HCT116 (cell line): ENCODE results near the gene STH. TPM values are rescaled to one million over a fixed set of nuclear protein-coding genes. Genes with fewer than 3 reads are reported as not detected.

ENCODE experiments used
- ATAC-seq: fragments of 200-7000 bp; cut with Tn5 transposase; 2 replicates; pipeline ENCODE4 v1.9.1; 2020; ENCODE audit warnings: mild to moderate bottlenecking, moderate library complexity
- BruUV-seq: library from RNA; stranded (reverse); fragments of 400-500 nt; replicated peaks from 2 replicates; lab custom pipeline; 2021; lab: Mats Ljungman, UMichigan
- CTCF ChIA-PET: fragments of 300-600 bp; sonication (Branson Sonifier 250); formaldehyde crosslinking; loops from one replicate; lab custom pipeline; 2021; ENCODE audit warnings: antibody characterized with exemption; lab: Charles Lee
- POLR2A ChIA-PET: fragments of 300-600, 350-600 bp; sonication (Branson Sonifier 250); formaldehyde crosslinking; loops from one replicate; lab custom pipeline; 2021; ENCODE audit warnings: antibody characterized with exemption; lab: Charles Lee
- RAD21 ChIA-PET, 2 experiments: fragments of 300-600 bp; sonication (Branson Sonifier 250); formaldehyde crosslinking; loops; one replicate each; lab custom pipeline; 2023; ENCODE audit warnings: low total read pairs in 2 of 2; ENCODE audit not compliant: uncharacterized antibody in 2 of 2, unreplicated experiment in 2 of 2, low non-redundant PET in 1 of 2; lab: Charles Lee
- DNase-seq: peaks from one replicate; pipeline ENCODE4 v3.0.0-alpha.2; 2010; ENCODE audit warnings: low read depth, low spot score
- H2AFZ ChIP-seq: fragments of 200-600 bp; shearing (Covaris generic), sonication (generic); 2 replicates; pipeline ENCODE4 v1.6.1; 2017; ENCODE audit warnings: low read depth, mixed run types, mixed read lengths, antibody characterized with exemption, low read length; ENCODE audit not compliant: poor library complexity, severe bottlenecking
- H3K27ac ChIP-seq: 2 replicates; pipeline ENCODE4 v1.5.1; 2012; ENCODE audit warnings: low read depth, low read length
- H3K27me3 ChIP-seq: fragments of 200-600 bp; sonication (generic); 2 replicates; pipeline ENCODE4 v1.6.1; 2016; ENCODE audit warnings: mixed run types, low read length, mixed read lengths; ENCODE audit not compliant: insufficient read depth
- H3K36me3 ChIP-seq, 2 experiments: fragments of 200-500 bp in 1 of 2; fragments of 200-600 bp in 1 of 2; sonication (Bioruptor generic) in 1 of 2; sonication (generic) in 1 of 2; 2 replicates each; pipeline versions ENCODE4 v1.5.1 to v1.6.1; 2014 to 2016; ENCODE audit warnings: low read length in 2 of 2, inconsistent platforms in 1 of 2, mixed read lengths in 1 of 2, mixed run types in 1 of 2; ENCODE audit not compliant: insufficient read depth in 2 of 2, control insufficient read depth in 1 of 2
- H3K4me1 ChIP-seq, 2 experiments: fragments of 200-600 bp in 1 of 2; sonication (generic) in 1 of 2; 2 replicates each; pipeline versions ENCODE4 v1.5.1 to v1.6.1; 2012 to 2017; ENCODE audit warnings: low read length in 2 of 2, inconsistent platforms in 1 of 2, mild to moderate bottlenecking in 1 of 2, mixed read lengths in 1 of 2, mixed run types in 1 of 2, moderate library complexity in 1 of 2; ENCODE audit not compliant: insufficient read depth in 2 of 2, control insufficient read depth in 1 of 2
- H3K4me2 ChIP-seq: fragments of 200-600 bp; sonication (generic); 2 replicates; pipeline ENCODE4 v1.6.1; 2017; ENCODE audit warnings: mixed run types, low read length, mixed read lengths
- H3K4me3 ChIP-seq, 2 experiments: fragments of 200-600 bp in 1 of 2; sonication (generic) in 1 of 2; replicated peaks in 1 of 2; 2 replicates each; pipeline ENCODE4 v1.5.1; 2011 to 2016; ENCODE audit warnings: low read length in 2 of 2, control low read depth in 1 of 2, low read depth in 1 of 2, mild to moderate bottlenecking in 1 of 2, mixed read lengths in 1 of 2, mixed run types in 1 of 2
- H3K79me2 ChIP-seq: fragments of 200-600 bp; sonication (generic); 2 replicates; pipeline ENCODE4 v1.6.1; 2017; ENCODE audit warnings: mild to moderate bottlenecking, mixed run types, low read length, moderate library complexity, mixed read lengths; ENCODE audit not compliant: insufficient read depth
- H3K9ac ChIP-seq: fragments of 200-600 bp; sonication (generic); 2 replicates; pipeline ENCODE4 v1.6.1; 2016; ENCODE audit warnings: low read length, mixed read lengths
- H3K9me2 ChIP-seq: fragments of 200-600 bp; sonication (generic), shearing (Covaris generic); 2 replicates; pipeline ENCODE4 v1.6.1; 2017; ENCODE audit warnings: mixed run types, mild to moderate bottlenecking, moderate library complexity; ENCODE audit not compliant: insufficient read depth
- H3K9me3 ChIP-seq, 2 experiments: fragments of 200-500 bp in 1 of 2; fragments of 200-600 bp in 1 of 2; sonication (Bioruptor generic) in 1 of 2; sonication (generic) in 1 of 2; 2 replicates each; pipeline ENCODE4 v1.6.1; 2014 to 2017; ENCODE audit warnings: low read length in 2 of 2, mixed read lengths in 2 of 2, inconsistent platforms in 1 of 2, low read depth in 1 of 2, mild to moderate bottlenecking in 1 of 2, mixed run types in 1 of 2, moderate library complexity in 1 of 2; ENCODE audit not compliant: control insufficient read depth in 1 of 2, insufficient read depth in 1 of 2
- H4K20me1 ChIP-seq: fragments of 200-600 bp; sonication (generic), shearing (Covaris generic); 2 replicates; pipeline ENCODE4 v1.6.1; 2017; ENCODE audit warnings: mixed run types, mild to moderate bottlenecking, moderate library complexity; ENCODE audit not compliant: insufficient read depth
- CBX3 ChIP-seq: IDR thresholded peaks from 2 replicates; pipeline ENCODE4 v1.6.1; 2012; ENCODE audit warnings: low read depth
- EZH2 ChIP-seq: fragments of 200-600 bp; sonication (generic); IDR thresholded peaks from 2 replicates; pipeline ENCODE4 v1.6.1; 2017; ENCODE audit warnings: antibody characterized with exemption, mixed run types
- MAX ChIP-seq: IDR thresholded peaks from 2 replicates; pipeline ENCODE4 v1.6.1; 2012
- POLR2AphosphoS5 ChIP-seq: IDR thresholded peaks from 2 replicates; pipeline ENCODE4 v1.6.1; 2011; ENCODE audit warnings: mild to moderate bottlenecking, low read depth, low read length, moderate library complexity
- SIN3A ChIP-seq: IDR thresholded peaks from 2 replicates; pipeline ENCODE4 v1.6.1; 2012; ENCODE audit warnings: low read depth
- SP1 ChIP-seq: IDR thresholded peaks from 2 replicates; pipeline ENCODE4 v1.6.1; 2012; ENCODE audit warnings: low read depth
- YY1 ChIP-seq: IDR thresholded peaks from 2 replicates; pipeline ENCODE4 v1.6.1; 2011; ENCODE audit warnings: low read length, low read depth, moderate library complexity, mild to moderate bottlenecking; ENCODE audit not compliant: insufficient replicate concordance; ENCODE audit errors: extremely low read depth
- ZBTB33 ChIP-seq: IDR thresholded peaks from 2 replicates; pipeline ENCODE4 v1.6.1; 2011; ENCODE audit warnings: mild to moderate bottlenecking, low read length, moderate library complexity; ENCODE audit not compliant: insufficient replicate concordance; ENCODE audit errors: extremely low read depth
- ZNF274 ChIP-seq: fragments of 200-500 bp; sonication (Bioruptor generic); IDR thresholded peaks from 2 replicates; pipeline ENCODE4 v1.6.1; 2014; ENCODE audit warnings: mild to moderate bottlenecking, low read depth, low read length, inconsistent platforms
- intact Hi-C: fragments of 100-400 bp; cut with micrococcal nuclease; formaldehyde crosslinking; loops from 2 replicates; pipeline ENCODE4 v1.10.0; 2022
- total RNA-seq: library from RNA; stranded (reverse); gene quantifications from one replicate; pipeline ENCODE4 v1.2.1, GENCODE V29; 2021; ENCODE audit not compliant: unreplicated experiment
- TF ChIP-seq, protein P1 (sequence below): IDR thresholded peaks from 2 replicates; pipeline ENCODE4 v1.6.1; 2012; ENCODE audit warnings: low read depth
- TF ChIP-seq, protein P2 (sequence below), 3 experiments: fragments of 200-600 bp in 1 of 3; sonication (generic) in 1 of 3; IDR thresholded peaks in 2 of 3; conservative IDR thresholded peaks in 1 of 3; 2 replicates each; pipeline ENCODE4 v1.5.1; 2012 to 2017; ENCODE audit warnings: low read depth in 2 of 3, low read length in 2 of 3, antibody characterized with exemption in 1 of 3, borderline replicate concordance in 1 of 3, control low read depth in 1 of 3, mild to moderate bottlenecking in 1 of 3, mixed read lengths in 1 of 3, mixed run types in 1 of 3, moderate library complexity in 1 of 3; ENCODE audit not compliant: insufficient read depth in 1 of 3

STH gene
- total RNA-seq, 1 experiment from 2014 or later = not detected

- Histone ChIP-seq H3K9ac (no peak overlapping the region), H2AFZ (no peak overlapping the region), H3K9me2 (no peaks in the 10 kb centered on the region), H3K27me3 (no peaks in the 10 kb centered on the region), H3K79me2 (no peaks in the 10 kb centered on the region), H4K20me1 (no peaks in the 10 kb centered on the region; the same call in 1 of the 2 replicates), H3K9me3 (no peaks in the 10 kb centered on the region), H3K36me3 (no peaks in the 10 kb centered on the region), H3K4me3 (no peak overlapping the region), H3K27ac (no peak overlapping the region), H3K4me1 (peaks cover 34 to 63% of the 10 kb centered on the region in 2 experiments), H3K4me2 (no peak overlapping the region)
- ChIA-PET RAD21 (no interaction called here), POLR2A (no interaction called here), CTCF (no interaction called here)
- intact Hi-C loops = no loop called here
- TF ChIP-seq EZH2 (no peak), SIN3A (no peak), SP1 (no peak), MAX (no peak), CBX3 (no peak), YY1 (no peak), ZNF274 (no peak), POLR2AphosphoS5 (no peak), ZBTB33 (no peak)
- TF ChIP-seq, protein P1, sequence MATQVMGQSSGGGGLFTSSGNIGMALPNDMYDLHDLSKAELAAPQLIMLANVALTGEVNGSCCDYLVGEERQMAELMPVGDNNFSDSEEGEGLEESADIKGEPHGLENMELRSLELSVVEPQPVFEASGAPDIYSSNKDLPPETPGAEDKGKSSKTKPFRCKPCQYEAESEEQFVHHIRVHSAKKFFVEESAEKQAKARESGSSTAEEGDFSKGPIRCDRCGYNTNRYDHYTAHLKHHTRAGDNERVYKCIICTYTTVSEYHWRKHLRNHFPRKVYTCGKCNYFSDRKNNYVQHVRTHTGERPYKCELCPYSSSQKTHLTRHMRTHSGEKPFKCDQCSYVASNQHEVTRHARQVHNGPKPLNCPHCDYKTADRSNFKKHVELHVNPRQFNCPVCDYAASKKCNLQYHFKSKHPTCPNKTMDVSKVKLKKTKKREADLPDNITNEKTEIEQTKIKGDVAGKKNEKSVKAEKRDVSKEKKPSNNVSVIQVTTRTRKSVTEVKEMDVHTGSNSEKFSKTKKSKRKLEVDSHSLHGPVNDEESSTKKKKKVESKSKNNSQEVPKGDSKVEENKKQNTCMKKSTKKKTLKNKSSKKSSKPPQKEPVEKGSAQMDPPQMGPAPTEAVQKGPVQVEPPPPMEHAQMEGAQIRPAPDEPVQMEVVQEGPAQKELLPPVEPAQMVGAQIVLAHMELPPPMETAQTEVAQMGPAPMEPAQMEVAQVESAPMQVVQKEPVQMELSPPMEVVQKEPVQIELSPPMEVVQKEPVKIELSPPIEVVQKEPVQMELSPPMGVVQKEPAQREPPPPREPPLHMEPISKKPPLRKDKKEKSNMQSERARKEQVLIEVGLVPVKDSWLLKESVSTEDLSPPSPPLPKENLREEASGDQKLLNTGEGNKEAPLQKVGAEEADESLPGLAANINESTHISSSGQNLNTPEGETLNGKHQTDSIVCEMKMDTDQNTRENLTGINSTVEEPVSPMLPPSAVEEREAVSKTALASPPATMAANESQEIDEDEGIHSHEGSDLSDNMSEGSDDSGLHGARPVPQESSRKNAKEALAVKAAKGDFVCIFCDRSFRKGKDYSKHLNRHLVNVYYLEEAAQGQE = no peak
- TF ChIP-seq, protein P2, sequence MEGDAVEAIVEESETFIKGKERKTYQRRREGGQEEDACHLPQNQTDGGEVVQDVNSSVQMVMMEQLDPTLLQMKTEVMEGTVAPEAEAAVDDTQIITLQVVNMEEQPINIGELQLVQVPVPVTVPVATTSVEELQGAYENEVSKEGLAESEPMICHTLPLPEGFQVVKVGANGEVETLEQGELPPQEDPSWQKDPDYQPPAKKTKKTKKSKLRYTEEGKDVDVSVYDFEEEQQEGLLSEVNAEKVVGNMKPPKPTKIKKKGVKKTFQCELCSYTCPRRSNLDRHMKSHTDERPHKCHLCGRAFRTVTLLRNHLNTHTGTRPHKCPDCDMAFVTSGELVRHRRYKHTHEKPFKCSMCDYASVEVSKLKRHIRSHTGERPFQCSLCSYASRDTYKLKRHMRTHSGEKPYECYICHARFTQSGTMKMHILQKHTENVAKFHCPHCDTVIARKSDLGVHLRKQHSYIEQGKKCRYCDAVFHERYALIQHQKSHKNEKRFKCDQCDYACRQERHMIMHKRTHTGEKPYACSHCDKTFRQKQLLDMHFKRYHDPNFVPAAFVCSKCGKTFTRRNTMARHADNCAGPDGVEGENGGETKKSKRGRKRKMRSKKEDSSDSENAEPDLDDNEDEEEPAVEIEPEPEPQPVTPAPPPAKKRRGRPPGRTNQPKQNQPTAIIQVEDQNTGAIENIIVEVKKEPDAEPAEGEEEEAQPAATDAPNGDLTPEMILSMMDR (IDR thresholded peaks at IDR 0.05 in 2 of 3, conservative IDR thresholded peaks at IDR 0.05 in 1 of 3; ENCODE audit: borderline replicate concordance in 1 of 3, insufficient read depth in 1 of 3, low read depth in 2 of 3, low read length in 2 of 3) = no peak
- ATAC-seq (no peak), DNase-seq (no peak)
- no TSS peak for BruUV-seq
Observed at GRCh38 chr17:45951403-45951802, 47.6 kb upstream of the STH start.
